HUES48 (cell line): ENCODE measurements around the gene SCNN1A.

ENCODE experiments used
- H3K27ac ChIP-seq: one replicate; pipeline ENCODE4 v1.7.0; 2013; ENCODE audit warnings: low read depth, low read length, inconsistent platforms
- H3K27me3 ChIP-seq: 2 replicates; pipeline ENCODE4 v1.6.1; 2013; ENCODE audit warnings: mild to moderate bottlenecking, low read length; ENCODE audit not compliant: control insufficient read depth, insufficient read depth
- H3K36me3 ChIP-seq: 2 replicates; pipeline ENCODE4 v1.6.1; 2013; ENCODE audit warnings: low read length; ENCODE audit not compliant: control insufficient read depth, insufficient read depth
- H3K4me1 ChIP-seq: 2 replicates; pipeline ENCODE4 v1.6.1; 2013; ENCODE audit warnings: mild to moderate bottlenecking, low read length; ENCODE audit not compliant: control insufficient read depth, insufficient read depth
- H3K4me3 ChIP-seq: 2 replicates; pipeline ENCODE4 v1.5.1; 2013; ENCODE audit warnings: mild to moderate bottlenecking, low read depth, low read length
- H3K9ac ChIP-seq: 2 replicates; pipeline ENCODE4 v1.6.1; 2013; ENCODE audit warnings: mild to moderate bottlenecking, low read depth, low read length, moderate library complexity
- H3K9me3 ChIP-seq: 2 replicates; pipeline ENCODE4 v1.6.1; 2013; ENCODE audit warnings: low read length; ENCODE audit not compliant: control insufficient read depth, insufficient read depth

Gene SCNN1A

GRCh38 chr12:6374786-6375160, 590 bp downstream of the SCNN1A start:
- Histone ChIP-seq H3K27me3 (no peaks in the 10 kb centered on the region), H3K4me3 (peak overlapping the region; percentile 75), H3K4me1 (peaks cover 50% of the 10 kb centered on the region), H3K9ac (peak overlapping the region; percentile 46; the same call in 1 of the 2 replicates), H3K36me3 (peaks cover 4% of the 10 kb centered on the region; the same call in 1 of the 2 replicates), H3K9me3 (no peaks in the 10 kb centered on the region), H3K27ac (peak overlapping the region; percentile 79)

- Histone ChIP-seq H3K9ac (peak overlapping the region; percentile 47; the same call in 1 of the 2 replicates), H3K4me1 (peaks cover 50% of the 10 kb centered on the region), H3K9me3 (no peaks in the 10 kb centered on the region), H3K36me3 (peaks cover 4% of the 10 kb centered on the region; the same call in 1 of the 2 replicates), H3K27ac (peak overlapping the region; percentile 79), H3K4me3 (peak overlapping the region; percentile 75), H3K27me3 (no peaks in the 10 kb centered on the region)
Measured at GRCh38 chr12:6374028-6374785, 1.2 kb downstream of the SCNN1A start.

- H3K9ac ChIP-seq: peak overlapping the region; percentile 38; the same call in 1 of the 2 replicates
- no peaks in the 10 kb centered on the region for H3K27me3 ChIP-seq
- peaks cover 53% of the 10 kb centered on the region for H3K4me1 ChIP-seq
- H3K4me3 ChIP-seq: peak overlapping the region; percentile 75
- peaks cover 4% of the 10 kb centered on the region; the same call in 1 of the 2 replicates for H3K36me3 ChIP-seq
- H3K9me3 ChIP-seq: no peaks in the 10 kb centered on the region
- H3K27ac ChIP-seq: peak overlapping the region; percentile 88
Measured at GRCh38 chr12:6373022-6373787, 2.2 kb downstream of the SCNN1A start.

DNA sequence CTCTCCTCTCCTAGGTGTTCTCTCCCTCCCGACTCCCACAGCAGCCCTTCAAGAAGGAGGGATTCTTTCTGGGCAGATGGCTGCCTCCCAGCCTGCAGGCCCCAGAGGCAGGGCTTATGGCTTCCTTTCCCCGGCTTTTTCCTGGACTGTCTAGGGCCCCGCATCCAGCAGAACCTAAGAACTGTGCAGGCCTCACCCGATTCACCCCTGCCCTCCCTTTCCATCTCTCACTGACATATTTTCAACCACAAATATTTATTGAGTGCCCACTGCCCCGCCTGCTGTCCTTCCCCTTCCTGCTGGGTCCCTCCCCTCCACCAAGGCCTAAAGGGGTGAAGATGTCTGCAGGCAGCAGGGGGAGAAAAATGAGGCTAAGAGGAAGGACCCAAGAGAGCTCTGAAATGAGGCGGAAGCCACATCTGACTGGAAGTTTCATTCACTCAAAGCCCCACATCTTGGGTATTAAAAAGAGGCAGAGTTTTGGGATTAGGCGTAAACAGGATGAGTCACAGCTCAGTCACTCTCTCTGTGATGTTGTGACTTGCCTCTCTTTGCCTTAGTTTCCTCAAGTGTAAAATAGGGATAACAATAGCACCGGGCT, 2.9 kb downstream of the SCNN1A start:
- no peaks in the 10 kb centered on the region for H3K9me3 ChIP-seq
- peaks cover 4% of the 10 kb centered on the region; the same call in 1 of the 2 replicates for H3K36me3 ChIP-seq
- no peaks in the 10 kb centered on the region for H3K27me3 ChIP-seq
- peaks cover 50% of the 10 kb centered on the region for H3K4me1 ChIP-seq
- peak overlapping the region; percentile 88 for H3K27ac ChIP-seq
- peak overlapping the region; percentile 38; the same call in 1 of the 2 replicates for H3K9ac ChIP-seq
- H3K4me3 ChIP-seq: peak overlapping the region; percentile 75

- Histone ChIP-seq H3K9ac (peak overlapping the region; percentile 50), H3K36me3 (peaks cover 12% of the 10 kb centered on the region), H3K4me3 (peak overlapping the region; percentile 46; the same call in 1 of the 2 replicates), H3K9me3 (no peaks in the 10 kb centered on the region), H3K4me1 (peaks cover 36% of the 10 kb centered on the region), H3K27ac (peak overlapping the region; percentile 94), H3K27me3 (no peaks in the 10 kb centered on the region)
Measured at GRCh38 chr12:6370994-6371754, 4.2 kb downstream of the SCNN1A start.

DNA sequence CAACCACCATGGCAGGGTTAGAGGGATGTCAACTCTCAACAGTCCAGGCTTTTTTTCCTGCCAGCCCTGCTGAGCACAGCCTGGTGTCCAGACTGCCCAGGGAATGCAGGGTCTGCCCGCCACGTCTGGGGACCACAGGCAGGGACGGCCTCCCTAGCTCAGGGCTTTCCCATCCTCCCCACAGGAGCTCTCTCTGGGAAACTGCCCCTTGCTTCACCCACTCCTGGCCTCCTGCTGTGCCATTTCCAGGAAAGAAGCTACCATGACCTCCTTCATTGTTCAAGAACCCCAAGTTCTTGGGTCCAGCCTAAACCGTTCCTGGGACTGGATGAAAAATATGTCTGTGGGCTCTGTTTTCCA, 4.8 kb downstream of the SCNN1A start:
- peaks cover 12% of the 10 kb centered on the region for H3K36me3 ChIP-seq
- H3K9ac ChIP-seq: peak overlapping the region; percentile 50
- no peaks in the 10 kb centered on the region for H3K27me3 ChIP-seq
- H3K9me3 ChIP-seq: no peaks in the 10 kb centered on the region
- peak overlapping the region; percentile 94 for H3K27ac ChIP-seq
- peak overlapping the region; percentile 46; the same call in 1 of the 2 replicates for H3K4me3 ChIP-seq
- H3K4me1 ChIP-seq: peaks cover 36% of the 10 kb centered on the region

- H3K4me1 ChIP-seq: peaks cover 36% of the 10 kb centered on the region
- peak overlapping the region; percentile 94 for H3K27ac ChIP-seq
- H3K27me3 ChIP-seq: no peaks in the 10 kb centered on the region
- no peak overlapping the region for H3K4me3 ChIP-seq
- H3K9ac ChIP-seq: 0 out of 2 replicates have a peak overlapping the region, but pooled peaks have one; percentile 50
- H3K9me3 ChIP-seq: no peaks in the 10 kb centered on the region
- H3K36me3 ChIP-seq: peaks cover 12% of the 10 kb centered on the region
Measured at GRCh38 chr12:6369916-6370575, 5.3 kb downstream of the SCNN1A start.

DNA sequence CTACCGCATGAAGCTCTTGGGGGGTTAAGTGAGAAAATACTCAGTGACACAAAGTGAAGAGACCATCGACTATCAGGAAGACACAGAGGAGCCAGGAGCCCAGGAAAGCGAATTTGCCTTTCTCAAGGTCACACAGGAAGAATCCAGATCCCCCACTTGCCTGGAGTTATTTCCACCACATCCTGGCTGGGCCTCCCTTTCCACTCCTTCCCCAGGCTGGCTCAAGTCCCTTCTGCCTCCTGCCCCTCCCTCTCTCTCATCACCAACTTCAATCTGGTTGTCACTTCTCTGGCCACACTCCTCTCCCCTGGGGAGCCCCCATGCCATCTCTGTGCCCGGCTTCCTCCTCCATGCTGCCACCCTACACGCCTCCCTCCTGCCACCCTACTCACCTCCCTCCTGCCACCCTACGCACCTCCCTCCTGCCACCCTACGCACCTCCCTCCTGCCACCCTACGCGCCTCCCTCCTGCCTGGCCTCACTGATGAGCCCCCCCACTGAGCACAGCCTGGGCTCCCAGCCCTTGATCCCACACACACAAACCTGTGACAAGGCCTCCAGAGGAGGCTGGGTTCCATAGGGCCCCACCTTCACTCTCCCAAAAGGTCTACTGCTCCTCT, 6.3 kb downstream of the SCNN1A start:
- Histone ChIP-seq H3K9me3 (no peaks in the 10 kb centered on the region), H3K4me3 (no peak overlapping the region), H3K9ac (no peak overlapping the region), H3K27ac (no peak overlapping the region), H3K27me3 (no peaks in the 10 kb centered on the region), H3K4me1 (peaks cover 34% of the 10 kb centered on the region), H3K36me3 (peaks cover 12% of the 10 kb centered on the region)

- Histone ChIP-seq H3K4me1 (peaks cover 40% of the 10 kb centered on the region), H3K9ac (no peak overlapping the region), H3K27ac (peak overlapping the region; percentile 19), H3K9me3 (no peaks in the 10 kb centered on the region), H3K27me3 (no peaks in the 10 kb centered on the region), H3K4me3 (no peak overlapping the region), H3K36me3 (peaks cover 12% of the 10 kb centered on the region)
Measured at GRCh38 chr12:6367969-6368892, 7.1 kb downstream of the SCNN1A start.
